A673 (cell line): ENCODE measurements around the gene MAML2. TPM values are rescaled to one million over a fixed set of nuclear protein-coding genes. Genes with fewer than 3 reads are reported as not detected.
A peak's percentile ranks its signal among the peaks of the same experiment; 100 is the strongest.

Experiments
- BruUV-seq: library from RNA; stranded (reverse); fragments of 400-500 nt; replicated peaks from 2 replicates; lab custom pipeline; 2021; lab: Mats Ljungman, UMichigan
- CTCF ChIA-PET: fragments of 300-600 bp; sonication (Branson Sonifier 250); formaldehyde crosslinking; loops from one replicate; lab custom pipeline; 2022; ENCODE audit warnings: antibody characterized with exemption; lab: Charles Lee
- POLR2A ChIA-PET: fragments of 300-600 bp; sonication (Branson Sonifier 250); formaldehyde crosslinking; loops from one replicate; lab custom pipeline; 2022; ENCODE audit warnings: antibody characterized with exemption; ENCODE audit not compliant: low non-redundant PET; lab: Charles Lee
- DNase-seq: peaks from one replicate; pipeline ENCODE4 v3.0.0-alpha.2; 2015; ENCODE audit warnings: low spot score
- H3K27ac ChIP-seq: fragments of 200-600 bp; sonication (generic); 2 replicates; pipeline ENCODE4 v1.5.1; 2016; ENCODE audit warnings: mixed run types, low read depth, mild to moderate bottlenecking, mixed read lengths, antibody characterized with exemption, low read length; ENCODE audit not compliant: poor library complexity, severe bottlenecking
- H3K27me3 ChIP-seq: fragments of 200-600 bp; sonication (generic); replicated peaks from 2 replicates; pipeline ENCODE4 v1.6.1; 2017; ENCODE audit warnings: mixed run types, low read depth, mild to moderate bottlenecking, mixed read lengths, antibody characterized with exemption, low read length; ENCODE audit not compliant: insufficient read depth, poor library complexity
- H3K36me3 ChIP-seq: fragments of 200-600 bp; sonication (generic); 2 replicates; pipeline ENCODE4 v1.6.1; 2016; ENCODE audit warnings: mixed run types, mild to moderate bottlenecking, mixed read lengths, antibody characterized with exemption, low read length; ENCODE audit not compliant: insufficient read depth, poor library complexity, severe bottlenecking
- H3K4me1 ChIP-seq: fragments of 200-600 bp; sonication (generic); 2 replicates; pipeline ENCODE4 v1.6.1; 2017; ENCODE audit warnings: mixed run types, mild to moderate bottlenecking, mixed read lengths, antibody characterized with exemption, low read length; ENCODE audit not compliant: insufficient read depth, poor library complexity, severe bottlenecking
- H3K4me3 ChIP-seq: fragments of 200-600 bp; sonication (generic); 2 replicates; pipeline ENCODE4 v1.5.1; 2016; ENCODE audit warnings: low read depth, mixed run types, mild to moderate bottlenecking, mixed read lengths, low read length; ENCODE audit not compliant: poor library complexity, severe bottlenecking
- H3K9me3 ChIP-seq: fragments of 200-600 bp; sonication (generic); 2 replicates; pipeline ENCODE4 v1.6.1; 2016; ENCODE audit warnings: mixed run types, low read depth, mild to moderate bottlenecking, mixed read lengths, antibody characterized with exemption, low read length; ENCODE audit not compliant: poor library complexity, severe bottlenecking
- CTCF ChIP-seq: fragments of 300-800, 200-600 bp; sonication (generic); conservative IDR thresholded peaks from 2 replicates; pipeline ENCODE4 v1.5.1; 2017; ENCODE audit warnings: low read depth, mild to moderate bottlenecking, antibody characterized with exemption, low read length, moderate library complexity, mixed read lengths
- EZH2 ChIP-seq: fragments of 200-600 bp; sonication (generic); IDR thresholded peaks from 2 replicates; pipeline ENCODE4 v1.6.1; 2017; ENCODE audit warnings: borderline replicate concordance, low read depth, mild to moderate bottlenecking, mixed read lengths, antibody characterized with exemption, low read length; ENCODE audit not compliant: poor library complexity, severe bottlenecking
- intact Hi-C: fragments of 100-400 bp; cut with micrococcal nuclease; formaldehyde crosslinking; loops from one replicate; pipeline ENCODE4 v1.10.0; 2022; ENCODE audit not compliant: unreplicated experiment
- total RNA-seq: library from RNA; stranded (reverse); gene quantifications from 2 replicates; pipeline ENCODE4 v1.2.3, GENCODE V29; 2021

Gene MAML2
- total RNA-seq, 1 experiment from 2014 or later, result 6.4 TPM

GRCh38 chr11:96194581-96195374 is 148.2 kb downstream of the MAML2 start:
- Histone ChIP-seq H3K27ac (peak overlapping the region; percentile 18), H3K4me3 (no peak overlapping the region)
- CTCF ChIA-PET, result no interaction called here

GRCh38 chr11:96193745-96194443 is 149.1 kb downstream of the MAML2 start:
- POLR2A ChIA-PET, result no interaction called here
- BruUV-seq, result no TSS peak
- peak overlapping the region; percentile 16 for H3K27ac ChIP-seq

More at GRCh38 chr11:96194581-96195374, 148.2 kb downstream of the MAML2 start:
- POLR2A ChIA-PET, result no interaction called here
- Histone ChIP-seq H3K27me3 (no peaks in the 10 kb centered on the region), H3K9me3 (no peaks in the 10 kb centered on the region), H3K36me3 (no peaks in the 10 kb centered on the region), H3K4me1 (peaks cover 50% of the 10 kb centered on the region)
- no TSS peak for BruUV-seq
- intact Hi-C loops, result no loop called here
- no peak for TF ChIP-seq EZH2
- TF ChIP-seq CTCF, result no peak
- DNase-seq, result no peak

GRCh38 chr11:96191752-96192151 is 151.2 kb downstream of the MAML2 start:
- no peak for DNase-seq

More at GRCh38 chr11:96193745-96194443, 149.1 kb downstream of the MAML2 start:
- intact Hi-C loops, result no loop called here
- Histone ChIP-seq H3K4me1 (peaks cover 52% of the 10 kb centered on the region), H3K27me3 (no peaks in the 10 kb centered on the region), H3K9me3 (no peaks in the 10 kb centered on the region), H3K36me3 (no peaks in the 10 kb centered on the region), H3K4me3 (no peak overlapping the region)
- TF ChIP-seq EZH2 (no peak), CTCF (no peak)
- CTCF ChIA-PET, result no interaction called here
- no peak for DNase-seq

More at GRCh38 chr11:96191752-96192151, 151.2 kb downstream of the MAML2 start:
- Histone ChIP-seq H3K9me3 (no peaks in the 10 kb centered on the region), H3K4me1 (peaks cover 57% of the 10 kb centered on the region), H3K27ac (no peak overlapping the region), H3K27me3 (no peaks in the 10 kb centered on the region), H3K36me3 (no peaks in the 10 kb centered on the region), H3K4me3 (no peak overlapping the region)
- BruUV-seq, result no TSS peak
- ChIA-PET CTCF (no interaction called here), POLR2A (no interaction called here)
- intact Hi-C loops, result no loop called here
- TF ChIP-seq EZH2 (no peak), CTCF (no peak)
